Measurements from ENCODE around the gene RPS6KA3.
"Not testable (repeated sequence)": the region's sequence is repeated elsewhere in the genome, so short reads cannot be mapped to it uniquely, and the experiment has no call there.

DNA sequence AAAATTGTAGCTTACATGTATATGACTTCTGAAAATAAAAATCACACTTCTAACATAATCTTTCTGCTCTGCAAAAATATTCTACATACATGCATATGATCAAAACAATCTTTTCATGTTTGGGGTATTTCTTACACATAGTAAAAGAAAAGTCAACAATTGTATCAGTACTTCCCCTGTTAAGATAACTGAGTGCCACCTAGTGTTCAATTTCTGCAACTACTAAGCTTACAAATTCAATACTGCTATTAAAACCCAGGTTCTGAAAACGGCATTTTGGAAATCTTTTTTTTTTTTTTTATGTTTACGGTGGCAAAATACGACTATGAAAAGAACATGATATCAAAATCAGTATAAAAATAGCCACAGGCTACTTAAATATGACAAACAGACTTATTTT, 139.3 kb downstream of the RPS6KA3 start:
- TF ChIP-seq, protein P1, sequence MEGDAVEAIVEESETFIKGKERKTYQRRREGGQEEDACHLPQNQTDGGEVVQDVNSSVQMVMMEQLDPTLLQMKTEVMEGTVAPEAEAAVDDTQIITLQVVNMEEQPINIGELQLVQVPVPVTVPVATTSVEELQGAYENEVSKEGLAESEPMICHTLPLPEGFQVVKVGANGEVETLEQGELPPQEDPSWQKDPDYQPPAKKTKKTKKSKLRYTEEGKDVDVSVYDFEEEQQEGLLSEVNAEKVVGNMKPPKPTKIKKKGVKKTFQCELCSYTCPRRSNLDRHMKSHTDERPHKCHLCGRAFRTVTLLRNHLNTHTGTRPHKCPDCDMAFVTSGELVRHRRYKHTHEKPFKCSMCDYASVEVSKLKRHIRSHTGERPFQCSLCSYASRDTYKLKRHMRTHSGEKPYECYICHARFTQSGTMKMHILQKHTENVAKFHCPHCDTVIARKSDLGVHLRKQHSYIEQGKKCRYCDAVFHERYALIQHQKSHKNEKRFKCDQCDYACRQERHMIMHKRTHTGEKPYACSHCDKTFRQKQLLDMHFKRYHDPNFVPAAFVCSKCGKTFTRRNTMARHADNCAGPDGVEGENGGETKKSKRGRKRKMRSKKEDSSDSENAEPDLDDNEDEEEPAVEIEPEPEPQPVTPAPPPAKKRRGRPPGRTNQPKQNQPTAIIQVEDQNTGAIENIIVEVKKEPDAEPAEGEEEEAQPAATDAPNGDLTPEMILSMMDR (IDR thresholded peaks at IDR 0.05) = peak in 1 of 4 experiments; percentile 36
- not testable (repeated sequence) for TF ChIP-seq POLR2A (IDR thresholded peaks at IDR 0.05)

Measured in uterus (tissue), 2 donors.